Stimulated activated CD4-positive, alpha-beta T cell treated with anti-CD3 and anti-CD28 coated beads, Interleukin-1b, Interleukin-23, amount 100 ng/mL, for 1 hour (primary cell): ENCODE results near the gene MAN2B2.

Experiments
- DNase-seq, 2 donors: peaks; one replicate each; pipeline ENCODE4 v3.0.0-alpha.2; 2020; ENCODE audit warnings: low read depth in 2 of 2

The MAN2B2 gene

GRCh38 chr4:6574747-6575502, at the start of gene MAN2B2:
TSS of gene MAN2B2 (plus strand) at chr4:6575189. CDS start at chr4:6575211, 22 bp downstream.
- peak; percentile 40 to 74 for DNase-seq

- DNase-seq, result no peak
Measured at GRCh38 chr4:6525474-6525873, 49.5 kb upstream of the MAN2B2 start.

GRCh38 chr4:6526156-6526555, 48.8 kb upstream of the MAN2B2 start:
- DNase-seq, result no peak

GRCh38 chr4:6526671-6527091, 48.3 kb upstream of the MAN2B2 start:
- DNase-seq, result no peak

- DNase-seq, result no peak
Measured at GRCh38 chr4:6527259-6527658, 47.7 kb upstream of the MAN2B2 start.

- no peak for DNase-seq
Measured at GRCh38 chr4:6527683-6528595, 47.0 kb upstream of the MAN2B2 start.

- no peak for DNase-seq
Measured at GRCh38 chr4:6529021-6529420, 46.0 kb upstream of the MAN2B2 start.

- DNase-seq, result no peak
Measured at GRCh38 chr4:6530301-6530700, 44.7 kb upstream of the MAN2B2 start.

GRCh38 chr4:6530964-6531363, 44.0 kb upstream of the MAN2B2 start:
- DNase-seq, result no peak

- DNase-seq, result no peak
Measured at GRCh38 chr4:6532102-6532501, 42.9 kb upstream of the MAN2B2 start.

GRCh38 chr4:6532658-6533057, 42.3 kb upstream of the MAN2B2 start:
- DNase-seq, result no peak

GRCh38 chr4:6534050-6534449, 40.9 kb upstream of the MAN2B2 start:
- no peak for DNase-seq

- no peak for DNase-seq
Measured at GRCh38 chr4:6534618-6535328, 40.2 kb upstream of the MAN2B2 start.

GRCh38 chr4:6535329-6535692, 39.7 kb upstream of the MAN2B2 start:
- DNase-seq, result no peak

- DNase-seq, result no peak
Measured at GRCh38 chr4:6535706-6536105, 39.3 kb upstream of the MAN2B2 start.

GRCh38 chr4:6538111-6538510, 36.9 kb upstream of the MAN2B2 start:
- no peak for DNase-seq

GRCh38 chr4:6538575-6538974, 36.4 kb upstream of the MAN2B2 start:
- DNase-seq, result no peak

- DNase-seq, result no peak
Measured at GRCh38 chr4:6539009-6539764, 35.8 kb upstream of the MAN2B2 start.

- DNase-seq, result no peak
Measured at GRCh38 chr4:6540879-6541278, 34.1 kb upstream of the MAN2B2 start.

GRCh38 chr4:6541789-6542188, 33.2 kb upstream of the MAN2B2 start:
- DNase-seq, result no peak

- DNase-seq, result no peak
Measured at GRCh38 chr4:6542951-6543350, 32.0 kb upstream of the MAN2B2 start.

- DNase-seq, result no peak
Measured at GRCh38 chr4:6546091-6546490, 28.9 kb upstream of the MAN2B2 start.
